ENCODE data around the gene EDIL3.

The EDIL3 gene

DNA sequence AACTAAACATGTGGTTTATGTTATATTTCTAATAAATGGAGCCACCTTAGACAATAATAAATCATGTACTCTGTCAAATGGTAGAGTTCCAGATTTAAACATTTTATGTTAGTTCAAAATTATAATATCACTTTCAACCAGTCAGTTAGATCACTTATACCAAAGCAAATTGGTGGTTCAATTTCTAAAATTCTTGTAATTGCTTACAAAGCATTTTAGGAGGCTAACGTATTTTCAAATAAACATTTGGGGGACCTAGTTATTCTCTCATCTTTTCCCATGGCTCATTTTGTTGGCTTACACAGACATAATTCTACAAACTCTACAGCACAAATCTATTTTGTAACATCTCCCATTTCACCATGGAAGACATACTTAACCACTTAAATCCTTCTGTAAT, 39.9 kb downstream of the EDIL3 start:
- TF ChIP-seq POLR2AphosphoS5 (IDR thresholded peaks at IDR 0.05; ENCODE audit: low read depth, low read length), result no peak
- no peak for TF ChIP-seq FOXP2 (optimal IDR thresholded peaks at IDR 0.05; ENCODE audit: borderline replicate concordance, extremely low read depth, extremely low read length, insufficient read depth)
- TF ChIP-seq SIN3A (IDR thresholded peaks at IDR 0.05; ENCODE audit: borderline replicate concordance, insufficient read depth, low read length), result no peak
- TF ChIP-seq TAF1 (IDR thresholded peaks at IDR 0.05; ENCODE audit: borderline replicate concordance, insufficient read depth, low read length), result no peak
- TF ChIP-seq, protein P1, sequence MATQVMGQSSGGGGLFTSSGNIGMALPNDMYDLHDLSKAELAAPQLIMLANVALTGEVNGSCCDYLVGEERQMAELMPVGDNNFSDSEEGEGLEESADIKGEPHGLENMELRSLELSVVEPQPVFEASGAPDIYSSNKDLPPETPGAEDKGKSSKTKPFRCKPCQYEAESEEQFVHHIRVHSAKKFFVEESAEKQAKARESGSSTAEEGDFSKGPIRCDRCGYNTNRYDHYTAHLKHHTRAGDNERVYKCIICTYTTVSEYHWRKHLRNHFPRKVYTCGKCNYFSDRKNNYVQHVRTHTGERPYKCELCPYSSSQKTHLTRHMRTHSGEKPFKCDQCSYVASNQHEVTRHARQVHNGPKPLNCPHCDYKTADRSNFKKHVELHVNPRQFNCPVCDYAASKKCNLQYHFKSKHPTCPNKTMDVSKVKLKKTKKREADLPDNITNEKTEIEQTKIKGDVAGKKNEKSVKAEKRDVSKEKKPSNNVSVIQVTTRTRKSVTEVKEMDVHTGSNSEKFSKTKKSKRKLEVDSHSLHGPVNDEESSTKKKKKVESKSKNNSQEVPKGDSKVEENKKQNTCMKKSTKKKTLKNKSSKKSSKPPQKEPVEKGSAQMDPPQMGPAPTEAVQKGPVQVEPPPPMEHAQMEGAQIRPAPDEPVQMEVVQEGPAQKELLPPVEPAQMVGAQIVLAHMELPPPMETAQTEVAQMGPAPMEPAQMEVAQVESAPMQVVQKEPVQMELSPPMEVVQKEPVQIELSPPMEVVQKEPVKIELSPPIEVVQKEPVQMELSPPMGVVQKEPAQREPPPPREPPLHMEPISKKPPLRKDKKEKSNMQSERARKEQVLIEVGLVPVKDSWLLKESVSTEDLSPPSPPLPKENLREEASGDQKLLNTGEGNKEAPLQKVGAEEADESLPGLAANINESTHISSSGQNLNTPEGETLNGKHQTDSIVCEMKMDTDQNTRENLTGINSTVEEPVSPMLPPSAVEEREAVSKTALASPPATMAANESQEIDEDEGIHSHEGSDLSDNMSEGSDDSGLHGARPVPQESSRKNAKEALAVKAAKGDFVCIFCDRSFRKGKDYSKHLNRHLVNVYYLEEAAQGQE (IDR thresholded peaks at IDR 0.05; ENCODE audit: insufficient read depth in 1 of 2, low read depth in 2 of 2, low read length in 2 of 2), result no peak

DNA sequence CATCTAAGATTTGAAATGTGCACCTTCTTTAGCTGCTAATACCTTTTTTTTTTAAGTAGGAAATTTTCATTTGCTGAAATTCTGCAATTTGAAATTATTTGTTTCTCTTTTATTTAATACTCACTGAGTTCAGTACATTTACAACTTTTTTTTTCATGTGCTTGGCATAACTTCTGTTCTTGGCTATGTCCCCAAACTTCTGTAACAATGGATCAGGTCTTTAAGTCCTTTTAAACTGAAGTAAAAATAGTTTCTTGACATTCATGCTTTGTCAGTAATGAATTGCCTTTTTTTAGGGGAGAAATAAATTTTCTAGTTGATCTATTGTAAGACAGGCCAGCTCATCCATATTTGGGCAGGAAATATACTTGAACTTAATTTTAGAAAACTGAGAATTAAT, 41.5 kb downstream of the EDIL3 start:
- TF ChIP-seq FOXP2 (optimal IDR thresholded peaks at IDR 0.05; ENCODE audit: borderline replicate concordance, extremely low read depth, extremely low read length, insufficient read depth) (no peak), SIN3A (IDR thresholded peaks at IDR 0.05; ENCODE audit: borderline replicate concordance, insufficient read depth, low read length) (no peak), TAF1 (IDR thresholded peaks at IDR 0.05; ENCODE audit: borderline replicate concordance, insufficient read depth, low read length) (no peak), POLR2AphosphoS5 (IDR thresholded peaks at IDR 0.05; ENCODE audit: low read depth, low read length) (no peak)
- TF ChIP-seq, protein P1 (IDR thresholded peaks at IDR 0.05; ENCODE audit: insufficient read depth in 1 of 2, low read depth in 2 of 2, low read length in 2 of 2), result no peak

DNA sequence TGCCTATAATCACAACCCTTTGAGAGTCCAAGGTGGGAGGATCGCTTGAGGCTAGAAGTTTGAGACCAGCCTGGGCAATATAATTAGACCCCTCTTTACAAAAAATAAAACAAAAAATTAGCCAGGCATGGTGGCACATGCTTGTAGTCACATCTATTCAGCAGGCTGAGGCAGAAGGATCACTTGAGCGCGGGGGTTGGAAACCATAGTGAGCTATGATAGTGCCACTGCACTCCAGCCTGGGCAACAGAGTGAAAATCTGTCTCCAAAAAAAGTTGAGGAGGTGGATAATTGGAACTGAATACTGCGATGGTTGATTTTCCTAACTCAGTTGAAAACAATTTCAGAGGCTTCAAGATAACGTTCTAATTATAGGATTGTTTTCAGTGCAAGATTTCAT, 52.6 kb downstream of the EDIL3 start:
- no peak for TF ChIP-seq TAF1 (IDR thresholded peaks at IDR 0.05; ENCODE audit: borderline replicate concordance, insufficient read depth, low read length)
- TF ChIP-seq, protein P1 (IDR thresholded peaks at IDR 0.05; ENCODE audit: insufficient read depth in 1 of 2, low read depth in 2 of 2, low read length in 2 of 2), result no peak
- no peak for TF ChIP-seq POLR2AphosphoS5 (IDR thresholded peaks at IDR 0.05; ENCODE audit: low read depth, low read length)
- no peak for TF ChIP-seq SIN3A (IDR thresholded peaks at IDR 0.05; ENCODE audit: borderline replicate concordance, insufficient read depth, low read length)
- TF ChIP-seq FOXP2 (optimal IDR thresholded peaks at IDR 0.05; ENCODE audit: borderline replicate concordance, extremely low read depth, extremely low read length, insufficient read depth), result no peak

DNA sequence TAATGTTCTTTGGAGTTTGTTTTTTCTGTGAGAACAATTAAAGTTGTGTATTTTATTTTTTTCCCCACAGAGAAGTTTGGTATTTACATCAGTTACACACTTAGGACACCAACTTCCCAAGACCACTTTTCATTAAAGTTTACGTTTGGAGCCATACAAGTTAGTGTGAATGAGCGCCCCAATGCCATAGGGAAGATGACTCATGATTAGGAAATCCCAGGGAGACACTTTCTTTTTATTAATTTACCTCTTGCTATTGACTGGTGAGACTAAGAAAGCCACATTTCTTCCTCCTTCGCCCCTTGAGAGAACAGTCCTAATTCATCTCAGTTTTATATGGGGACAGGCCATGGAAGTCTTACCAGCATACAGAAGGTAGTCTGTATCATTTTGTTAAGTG, 57.1 kb downstream of the EDIL3 start:
- no peak for TF ChIP-seq TAF1 (IDR thresholded peaks at IDR 0.05; ENCODE audit: borderline replicate concordance, insufficient read depth, low read length)
- TF ChIP-seq, protein P1 (IDR thresholded peaks at IDR 0.05; ENCODE audit: insufficient read depth in 1 of 2, low read depth in 2 of 2, low read length in 2 of 2), result no peak
- TF ChIP-seq FOXP2 (optimal IDR thresholded peaks at IDR 0.05; ENCODE audit: borderline replicate concordance, extremely low read depth, extremely low read length, insufficient read depth), result no peak
- no peak for TF ChIP-seq SIN3A (IDR thresholded peaks at IDR 0.05; ENCODE audit: borderline replicate concordance, insufficient read depth, low read length)
- TF ChIP-seq POLR2AphosphoS5 (IDR thresholded peaks at IDR 0.05; ENCODE audit: low read depth, low read length), result no peak

DNA sequence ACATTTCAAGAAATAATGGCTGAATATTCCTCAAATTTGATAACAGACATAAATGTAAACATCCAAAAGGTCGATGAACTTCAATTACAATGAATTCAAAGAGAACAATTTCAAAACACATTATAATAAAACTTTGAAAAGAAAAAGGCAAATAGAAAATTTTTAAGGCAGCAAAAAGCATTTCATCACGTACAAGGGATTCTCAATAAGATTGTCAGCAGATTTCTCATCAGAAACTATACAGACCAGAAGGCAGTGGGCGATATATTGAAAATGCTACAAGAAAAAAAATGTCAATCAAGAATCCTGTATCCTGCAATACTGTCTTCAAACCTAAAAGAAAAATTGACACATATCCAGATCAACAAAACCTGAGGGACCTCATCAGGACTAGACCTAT, 62.0 kb downstream of the EDIL3 start:
- TF ChIP-seq SIN3A (IDR thresholded peaks at IDR 0.05; ENCODE audit: borderline replicate concordance, insufficient read depth, low read length) (no peak), POLR2AphosphoS5 (IDR thresholded peaks at IDR 0.05; ENCODE audit: low read depth, low read length) (no peak), TAF1 (IDR thresholded peaks at IDR 0.05; ENCODE audit: borderline replicate concordance, insufficient read depth, low read length) (no peak), FOXP2 (optimal IDR thresholded peaks at IDR 0.05; ENCODE audit: borderline replicate concordance, extremely low read depth, extremely low read length, insufficient read depth) (no peak)
- TF ChIP-seq, protein P1 (IDR thresholded peaks at IDR 0.05; ENCODE audit: insufficient read depth in 1 of 2, low read depth in 2 of 2, low read length in 2 of 2), result no peak

Measured in PFSK-1 (cell line).